NCI-H1048 (cell line): ENCODE measurements around the gene SH3D19.
"Not testable (repeated sequence)": the region's sequence is repeated elsewhere in the genome, so short reads cannot be mapped to it uniquely, and the experiment has no call there.

Source experiments
- DNase-seq: peaks from one replicate; lab custom pipeline; 2025; lab: John Stamatoyannopoulos, UW

The SH3D19 gene

DNA sequence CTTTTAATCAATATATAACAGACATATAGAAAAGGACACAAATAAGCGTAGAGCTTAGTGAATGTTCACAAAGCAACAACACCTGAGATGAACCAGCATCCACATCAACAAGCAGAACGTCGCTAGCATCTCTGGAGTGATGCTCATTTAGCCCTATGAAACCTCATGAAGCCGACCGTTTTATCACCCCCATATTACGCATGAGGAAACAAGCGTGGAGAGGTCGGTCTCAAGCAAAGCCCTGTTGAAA is 226.5 kb downstream of the SH3D19 start:
- DNase-seq: no peak

- no peak for DNase-seq
Observed at GRCh38 chr4:151097759-151098158, 227.6 kb downstream of the SH3D19 start.

GRCh38 chr4:151095142-151095541 is 230.3 kb downstream of the SH3D19 start:
- no peak for DNase-seq

DNA sequence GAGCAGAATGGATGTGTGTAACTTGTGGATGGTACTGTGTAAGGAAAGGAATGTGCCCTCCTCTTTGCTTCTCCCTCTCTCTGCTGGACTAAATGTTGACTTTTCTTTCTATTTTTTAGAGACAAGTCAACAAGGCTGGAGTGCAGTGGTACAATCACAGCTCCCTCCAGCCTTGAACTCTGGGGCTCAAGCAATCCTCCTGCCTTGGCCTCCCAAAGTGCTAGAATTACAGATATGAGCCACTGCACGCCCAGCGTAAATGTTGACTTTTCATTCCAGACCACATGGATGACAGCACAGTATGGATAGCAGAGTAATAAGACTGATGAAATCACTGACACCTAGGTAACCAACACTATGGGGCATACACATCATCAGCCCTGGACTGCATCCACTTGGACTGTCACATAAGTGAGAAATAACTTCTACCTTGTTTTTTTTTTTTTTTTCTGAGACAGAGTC is 231.1 kb downstream of the SH3D19 start:
- no peak for DNase-seq

GRCh38 chr4:151093203-151093602 is 232.2 kb downstream of the SH3D19 start:
- no peak for DNase-seq

- DNase-seq: no peak
Observed at GRCh38 chr4:151092488-151092887, 232.9 kb downstream of the SH3D19 start.

DNA sequence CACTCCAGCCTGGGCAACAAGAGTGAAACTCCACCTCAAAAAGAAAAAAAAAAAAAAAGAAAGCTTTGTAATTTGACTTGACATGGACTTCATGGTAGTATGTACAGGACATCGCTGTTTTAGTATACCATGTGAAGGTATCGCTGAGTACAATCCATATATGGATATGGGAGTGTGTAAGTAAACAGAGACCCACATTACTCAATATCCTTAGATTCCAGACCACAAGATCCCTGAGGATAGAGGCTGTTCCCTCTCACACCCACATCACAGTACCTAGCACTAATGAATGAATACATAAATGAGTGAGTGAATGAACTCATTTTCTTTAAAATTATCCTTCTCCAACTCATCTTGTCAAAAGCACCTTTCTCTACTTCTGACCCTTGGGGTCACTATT is 234.4 kb downstream of the SH3D19 start:
- DNase-seq: no peak

DNA sequence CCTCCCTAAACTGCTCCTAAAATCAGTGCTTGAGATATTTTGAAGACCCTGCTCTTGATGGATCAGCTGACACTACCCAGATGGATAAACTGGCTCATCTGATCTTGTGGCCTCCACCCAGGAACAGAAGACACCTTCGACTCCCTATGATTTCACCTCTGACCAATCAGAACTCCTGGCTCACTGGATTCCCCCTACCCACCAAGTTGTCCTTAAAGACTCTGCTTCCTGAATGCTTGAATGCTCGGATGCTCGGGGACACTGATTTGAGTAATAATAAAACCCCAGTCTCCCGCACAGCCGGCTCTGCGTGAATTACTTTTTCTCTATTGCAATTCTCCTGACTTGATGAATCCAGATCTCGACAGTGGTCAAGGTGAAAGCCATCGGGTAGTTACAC is 237.9 kb downstream of the SH3D19 start:
- no peak for DNase-seq

DNA sequence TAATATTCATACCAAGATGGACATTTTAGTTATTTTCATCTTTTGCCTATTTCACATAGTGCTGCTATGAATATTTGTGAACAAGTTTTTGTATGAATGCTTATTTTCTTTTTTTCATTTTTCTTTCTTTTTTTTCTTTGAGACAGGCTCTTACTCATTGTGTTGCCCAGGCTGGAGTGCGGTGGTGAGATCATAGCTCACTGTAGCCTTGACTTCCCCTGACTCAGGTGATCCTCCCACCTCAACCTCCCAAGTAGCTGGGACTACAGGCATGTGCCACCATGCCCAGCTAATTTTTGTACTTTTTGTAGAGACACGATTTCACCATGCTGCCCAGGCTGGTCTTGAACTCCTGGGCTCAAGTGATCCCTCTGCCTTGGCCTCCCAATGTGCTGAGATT is 247.4 kb downstream of the SH3D19 start:
- DNase-seq: not testable (repeated sequence)

DNA sequence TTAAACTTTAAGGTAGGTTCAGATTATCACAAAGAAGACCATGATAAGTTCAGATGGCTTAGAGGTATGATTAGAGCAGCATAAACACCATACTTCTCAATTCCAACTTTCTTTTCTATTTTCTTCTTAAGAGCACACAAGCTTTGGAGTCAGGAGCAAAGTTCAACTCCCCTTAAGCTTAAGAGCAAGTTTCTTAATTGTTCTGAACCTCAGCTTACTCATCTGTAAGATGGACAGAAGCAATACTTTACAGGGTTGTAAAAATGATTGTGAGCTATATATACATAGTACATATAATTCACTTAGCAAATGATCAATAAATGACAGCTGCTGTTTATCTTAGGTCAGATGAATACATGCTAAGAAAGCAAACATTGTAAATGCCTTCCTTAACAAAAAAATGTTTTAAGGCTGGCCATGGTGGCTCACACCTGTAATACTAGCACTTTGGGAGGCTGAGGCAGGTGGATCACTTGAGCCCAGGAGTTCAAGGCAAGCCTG is 250.9 kb downstream of the SH3D19 start:
- no peak for DNase-seq
